Right lobe of liver (tissue), 4 donors: ENCODE data around the gene FER.

Experiments
- POLR2A ChIP-seq: fragments of 450-650 bp; IDR thresholded peaks from one replicate; pipeline ENCODE4 v1.6.1; 2017; ENCODE audit warnings: antibody characterized with exemption, mild to moderate bottlenecking
- TF ChIP-seq, protein P1 (sequence below), 4 donors: fragments of 200-600 bp in 3 of 4; fragments of 450-650 bp in 1 of 4; IDR thresholded peaks; one replicate each; pipeline versions ENCODE4 v1.5.1 to v1.8.0; 2016 to 2022; ENCODE audit warnings: antibody characterized with exemption in 4 of 4, mild to moderate bottlenecking in 2 of 4
- donor health status: DM: no; HTN: no; CAD: no.
- donor health status: DM: no; HTN: no; CAD: no.
- donor health status: DM: no; HTN: yes; CAD: no.

- TF ChIP-seq, protein P1, sequence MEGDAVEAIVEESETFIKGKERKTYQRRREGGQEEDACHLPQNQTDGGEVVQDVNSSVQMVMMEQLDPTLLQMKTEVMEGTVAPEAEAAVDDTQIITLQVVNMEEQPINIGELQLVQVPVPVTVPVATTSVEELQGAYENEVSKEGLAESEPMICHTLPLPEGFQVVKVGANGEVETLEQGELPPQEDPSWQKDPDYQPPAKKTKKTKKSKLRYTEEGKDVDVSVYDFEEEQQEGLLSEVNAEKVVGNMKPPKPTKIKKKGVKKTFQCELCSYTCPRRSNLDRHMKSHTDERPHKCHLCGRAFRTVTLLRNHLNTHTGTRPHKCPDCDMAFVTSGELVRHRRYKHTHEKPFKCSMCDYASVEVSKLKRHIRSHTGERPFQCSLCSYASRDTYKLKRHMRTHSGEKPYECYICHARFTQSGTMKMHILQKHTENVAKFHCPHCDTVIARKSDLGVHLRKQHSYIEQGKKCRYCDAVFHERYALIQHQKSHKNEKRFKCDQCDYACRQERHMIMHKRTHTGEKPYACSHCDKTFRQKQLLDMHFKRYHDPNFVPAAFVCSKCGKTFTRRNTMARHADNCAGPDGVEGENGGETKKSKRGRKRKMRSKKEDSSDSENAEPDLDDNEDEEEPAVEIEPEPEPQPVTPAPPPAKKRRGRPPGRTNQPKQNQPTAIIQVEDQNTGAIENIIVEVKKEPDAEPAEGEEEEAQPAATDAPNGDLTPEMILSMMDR (IDR thresholded peaks at IDR 0.05), result no peak
- TF ChIP-seq POLR2A, result no peak
These were observed 353.3 kb downstream of the FER start for GRCh38 chr5:109100971-109101370.
